ENCODE measurements around the gene SUGP2.
"Not testable (repeated sequence)": the region's sequence is repeated elsewhere in the genome, so short reads cannot be mapped to it uniquely, and the experiment has no call there.

The SUGP2 gene

DNA sequence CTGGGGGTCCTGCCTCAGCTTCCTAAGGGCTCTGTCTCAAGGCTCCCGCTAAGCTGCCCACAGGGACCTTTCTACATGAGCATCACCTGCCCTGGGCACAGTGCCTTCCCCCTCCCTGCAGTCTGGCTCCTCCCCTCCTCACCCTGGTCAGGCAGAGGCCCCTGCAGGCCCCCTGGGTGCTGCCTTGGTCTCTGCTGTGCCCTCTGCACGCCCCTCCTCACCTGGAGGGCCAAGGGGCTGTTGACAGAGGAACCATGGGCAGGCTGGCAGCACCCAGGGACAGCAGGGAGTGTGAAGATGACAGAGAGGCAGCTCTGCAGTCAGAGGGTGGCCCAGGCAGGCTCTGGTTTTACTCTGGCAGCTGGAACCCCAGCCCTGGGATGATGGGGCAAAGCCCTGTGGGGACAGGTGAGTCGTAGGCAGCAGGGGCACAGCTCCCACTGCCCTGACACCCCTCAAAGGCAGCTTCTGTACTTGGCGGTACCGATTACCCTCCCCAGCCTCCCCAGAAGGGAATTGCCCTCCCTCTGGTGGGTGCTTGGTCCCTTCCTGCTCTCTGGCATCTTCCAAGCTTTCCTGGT is 43.1 kb downstream of the SUGP2 start:
- DNase-seq (ENCODE audit: low read depth) = no peak

DNA sequence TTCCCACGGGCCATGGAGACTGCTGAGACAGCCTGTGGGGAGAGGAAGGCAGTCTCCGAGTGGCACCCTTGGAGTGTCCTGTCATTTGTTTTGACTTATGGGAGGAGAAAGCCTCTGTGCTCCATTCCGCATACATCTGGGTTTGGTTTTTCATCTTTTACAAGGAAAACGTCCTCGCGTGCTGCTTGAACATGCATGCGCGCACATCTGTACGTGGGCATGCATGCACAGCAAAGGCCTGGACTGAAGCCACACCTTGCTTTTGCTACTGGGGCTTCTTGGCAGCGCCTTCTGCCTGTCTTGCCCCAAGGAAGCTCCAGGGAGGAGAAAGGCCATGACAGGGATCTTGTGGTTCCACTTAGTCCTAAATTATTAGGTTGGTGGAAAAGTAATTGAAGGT is 44.0 kb downstream of the SUGP2 start:
- no peak for DNase-seq (ENCODE audit: low read depth)

DNA sequence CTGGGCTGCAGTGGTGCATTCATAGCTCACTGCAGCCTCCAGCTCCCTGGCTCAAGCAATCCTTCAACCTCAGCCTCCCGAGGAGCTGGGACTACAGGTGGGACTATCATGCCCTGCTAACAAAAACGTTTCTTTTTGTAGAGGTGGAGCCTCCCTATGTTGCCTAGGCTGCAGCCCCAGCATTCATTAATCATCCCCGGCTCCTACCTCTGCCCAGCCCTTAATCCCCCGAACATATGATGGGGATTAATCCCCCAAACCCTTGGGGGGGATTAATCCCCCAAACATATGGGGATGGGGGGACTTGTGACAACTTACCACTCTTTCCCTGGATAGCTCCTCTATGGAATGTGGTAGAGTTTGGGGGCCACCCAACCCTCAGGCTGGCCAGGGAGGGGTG is 45.9 kb downstream of the SUGP2 start:
- DNase-seq (ENCODE audit: low read depth) = no peak

DNA sequence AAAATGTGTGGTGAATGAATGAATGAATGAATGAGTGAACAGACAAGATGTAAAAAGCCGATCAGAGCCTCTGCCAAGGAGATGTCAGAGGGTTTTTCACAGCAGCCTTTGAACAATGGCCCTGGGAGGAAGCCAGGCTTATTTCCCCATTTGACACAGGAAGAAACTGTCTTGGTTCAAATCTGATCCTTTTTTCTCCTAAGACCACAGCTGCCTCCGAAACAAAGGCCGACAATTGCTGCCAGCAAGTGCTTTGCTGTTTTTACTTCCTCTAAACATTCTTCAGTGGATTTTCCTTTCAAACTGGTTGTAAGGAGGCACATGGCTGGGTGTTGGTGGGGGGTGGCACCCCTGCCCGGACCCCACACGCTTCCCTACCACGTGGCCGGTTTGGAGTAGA is 48.1 kb downstream of the SUGP2 start:
- no peak for DNase-seq (ENCODE audit: low read depth)

DNA sequence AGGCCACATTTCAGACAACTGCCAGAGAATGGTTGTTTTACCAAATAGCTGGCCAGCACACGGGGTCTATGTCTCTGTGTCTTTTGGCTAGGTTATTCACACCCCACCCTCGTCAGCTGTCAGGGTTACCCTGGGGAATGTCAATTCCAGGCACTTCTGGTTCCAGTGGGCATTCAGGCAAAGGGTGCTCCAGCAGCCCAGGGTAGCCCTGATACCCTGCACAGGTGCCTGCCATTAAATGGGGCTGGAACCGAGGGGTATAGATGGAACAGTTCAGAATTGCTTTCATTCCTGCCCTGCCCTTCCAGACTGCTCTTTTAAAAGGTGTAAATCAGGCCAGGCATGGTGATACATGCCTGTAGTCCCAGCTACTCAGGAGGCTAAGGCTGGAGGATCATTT is 49.1 kb downstream of the SUGP2 start:
- no peak for DNase-seq (ENCODE audit: low read depth)

DNA sequence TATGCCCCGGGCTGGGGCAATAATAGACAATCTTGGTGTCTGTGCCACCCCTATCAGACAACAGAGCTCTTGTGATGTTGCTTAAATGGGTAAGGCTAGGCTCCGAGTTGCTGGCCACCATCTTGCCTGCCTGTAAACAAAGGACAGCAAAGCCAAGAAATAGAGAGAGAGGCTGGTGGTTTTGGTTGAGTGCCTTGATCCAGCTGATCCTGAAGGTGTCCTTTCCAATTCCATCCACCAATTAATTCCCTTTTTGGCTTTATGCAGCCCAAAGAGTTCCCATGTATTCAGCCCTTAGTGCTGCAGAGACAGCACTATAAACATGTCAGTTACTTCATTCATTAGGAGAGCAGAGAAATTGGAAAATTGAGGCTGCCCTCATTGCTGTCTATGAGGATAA is 50.6 kb downstream of the SUGP2 start:
- no peak for DNase-seq (ENCODE audit: low read depth)

DNA sequence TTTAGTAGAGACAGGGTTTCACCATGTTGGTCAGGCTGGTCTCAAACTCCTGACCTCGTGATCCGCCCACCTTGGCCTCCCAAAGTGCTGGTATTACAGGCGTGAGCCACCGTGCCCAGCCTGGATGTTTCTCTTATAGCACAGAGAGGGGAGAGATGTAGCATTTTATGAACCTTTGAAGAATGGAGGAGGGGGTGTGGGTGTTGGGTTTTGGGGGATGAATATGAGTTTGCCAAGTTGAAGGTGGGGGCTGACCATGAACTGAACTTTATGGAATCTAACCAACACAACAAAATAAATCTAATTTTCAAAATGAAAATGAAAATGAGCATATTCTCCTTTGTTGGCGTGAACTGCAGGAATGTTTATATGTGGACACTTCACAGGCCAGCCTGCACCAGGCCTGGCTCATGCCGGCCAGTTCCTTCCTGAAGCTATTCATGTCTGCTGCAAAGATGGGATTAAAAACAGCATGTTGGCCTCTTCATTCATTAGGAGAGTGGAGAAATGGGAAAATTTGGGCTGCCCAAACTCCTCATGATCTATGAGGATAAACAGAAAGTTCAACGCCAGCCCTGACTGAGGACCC is 52.8 kb downstream of the SUGP2 start:
- no peak for DNase-seq (ENCODE audit: low read depth)

DNA sequence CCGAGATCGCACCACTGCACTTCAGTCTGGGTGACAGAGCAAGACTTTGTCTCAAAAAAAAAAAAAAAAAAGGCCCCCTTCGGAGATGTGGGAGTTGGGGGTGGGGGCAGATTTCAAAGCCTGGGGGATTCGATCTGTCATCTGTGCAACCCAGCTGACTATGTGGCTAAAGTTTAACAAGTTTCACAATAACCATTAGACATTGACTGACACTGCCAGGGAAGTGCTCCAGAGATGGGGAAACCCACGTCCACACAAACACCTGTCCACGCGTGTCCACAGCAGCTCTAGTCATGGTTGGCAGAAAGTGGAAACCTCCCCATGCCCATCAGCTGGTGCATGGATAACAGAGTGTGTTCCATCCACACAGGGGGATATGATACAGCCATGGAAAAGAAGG is 54.7 kb downstream of the SUGP2 start:
- no peak for DNase-seq (ENCODE audit: low read depth)

DNA sequence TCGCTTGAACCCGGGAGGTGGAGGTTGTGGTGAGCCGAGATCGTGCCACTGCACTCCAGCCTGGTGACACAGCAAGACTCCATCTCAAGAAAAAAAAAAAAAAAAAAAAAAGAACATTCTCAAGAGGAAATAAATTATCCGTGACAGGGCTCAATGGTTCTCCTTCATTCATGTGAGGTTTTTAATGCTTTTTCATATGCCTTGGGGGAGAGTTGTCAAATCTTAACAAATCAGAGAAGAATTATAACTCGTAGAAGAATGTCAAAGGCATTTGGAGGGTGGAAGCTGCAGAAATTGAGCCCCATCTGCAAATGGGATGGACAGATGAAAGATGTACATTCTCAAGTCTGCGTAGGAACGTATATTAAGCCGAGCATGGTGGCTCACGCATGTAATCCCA is 57.4 kb downstream of the SUGP2 start:
- DNase-seq (ENCODE audit: low read depth) = no peak

DNA sequence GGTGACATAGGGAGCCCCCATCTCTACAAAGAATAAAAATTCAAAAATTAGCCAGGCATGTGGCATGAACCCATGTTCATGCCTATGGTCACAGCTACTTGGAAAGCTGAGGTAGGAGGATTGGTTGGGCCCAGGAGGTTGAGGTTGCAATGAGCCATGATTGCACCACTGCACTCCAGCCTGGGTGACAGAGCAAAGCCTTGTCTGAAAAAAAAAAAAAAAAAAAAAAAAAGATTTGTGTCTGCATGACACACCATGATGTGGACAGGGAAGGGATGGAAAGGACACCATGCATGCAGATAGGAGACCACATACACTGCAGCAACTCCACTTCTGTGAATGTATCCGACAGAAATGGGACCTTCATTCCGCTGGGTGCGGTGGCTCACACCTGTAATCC is 58.3 kb downstream of the SUGP2 start:
- no peak for DNase-seq (ENCODE audit: low read depth)

DNA sequence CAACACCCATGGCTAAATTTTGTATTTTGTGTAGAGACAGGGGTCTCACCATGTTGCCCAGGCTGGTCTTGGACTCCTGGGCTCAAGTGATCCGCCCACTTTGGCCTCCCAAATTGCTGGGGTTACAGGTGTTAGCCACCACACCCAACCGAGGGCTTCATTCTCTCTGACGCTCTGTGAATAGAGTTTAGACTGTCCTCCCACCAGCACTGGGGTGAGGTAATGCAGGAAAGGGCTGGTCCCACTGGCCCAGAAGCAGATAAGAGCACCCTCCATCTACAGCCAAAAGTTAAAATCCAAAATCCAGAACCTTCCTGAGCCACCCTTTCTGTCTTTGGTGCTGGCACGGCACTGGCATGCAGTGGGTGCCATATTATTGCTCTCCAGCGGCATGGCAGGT is 60.5 kb downstream of the SUGP2 start:
- DNase-seq (ENCODE audit: low read depth) = no peak

DNA sequence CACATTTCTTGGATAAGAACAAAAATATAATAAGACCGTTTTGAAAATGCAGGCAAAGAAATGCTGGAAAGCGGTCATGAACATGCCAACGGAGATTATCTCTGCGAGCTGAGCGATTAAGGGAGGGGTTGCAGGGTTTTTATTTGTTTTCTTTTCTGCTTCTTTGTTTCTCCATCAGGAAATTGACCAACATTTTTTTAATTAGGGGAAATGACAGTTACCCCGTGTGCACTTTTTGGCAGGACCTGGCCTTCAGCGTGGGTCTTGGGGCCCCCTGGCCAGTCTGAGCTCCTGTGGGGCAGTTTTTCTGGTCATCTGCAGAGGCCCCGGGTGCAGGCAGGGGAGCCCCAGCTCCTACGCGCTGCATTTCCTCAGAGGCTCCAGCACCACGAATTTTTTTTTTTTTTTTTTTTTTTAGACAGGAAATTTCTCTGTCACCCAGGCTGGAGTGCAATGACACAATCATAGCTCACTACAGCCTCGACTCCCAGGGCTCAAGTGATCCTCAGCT is 61.0 kb downstream of the SUGP2 start:
- DNase-seq (ENCODE audit: low read depth) = no peak

DNA sequence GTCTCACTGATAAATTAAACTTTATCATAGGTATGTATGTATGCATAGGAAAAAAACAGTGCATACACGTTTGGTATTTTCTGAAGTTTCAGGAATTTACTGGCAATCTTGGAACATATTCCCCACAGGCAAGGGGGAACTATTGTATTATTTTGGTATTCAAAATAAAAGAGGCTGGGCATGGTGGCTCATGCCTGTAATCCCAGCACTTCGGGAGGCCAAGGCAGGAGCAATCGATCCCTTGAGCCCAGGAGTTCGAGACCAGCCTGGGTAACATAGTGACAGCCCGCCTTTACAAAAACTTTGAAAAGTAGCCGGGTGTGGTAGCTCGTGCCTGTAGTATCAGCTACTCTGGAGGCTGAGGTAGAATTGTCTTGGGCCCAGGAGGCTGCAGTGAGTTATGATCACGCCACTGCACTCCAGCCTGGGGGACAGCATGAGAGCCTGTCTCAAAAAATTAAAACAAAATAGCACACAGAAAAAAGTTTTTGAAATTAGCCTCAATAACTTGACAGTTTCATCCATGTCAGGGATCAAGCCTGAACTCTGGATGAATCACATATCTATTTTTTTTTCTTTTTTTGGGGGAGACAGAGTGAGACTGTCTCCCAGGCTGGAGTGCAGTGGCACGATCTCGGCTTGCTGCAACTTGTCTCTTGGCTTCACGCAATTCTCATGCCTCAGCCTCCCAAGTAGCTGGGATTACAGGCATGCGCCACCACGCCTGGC is 63.2 kb downstream of the SUGP2 start:
- no peak for DNase-seq (ENCODE audit: low read depth)

DNA sequence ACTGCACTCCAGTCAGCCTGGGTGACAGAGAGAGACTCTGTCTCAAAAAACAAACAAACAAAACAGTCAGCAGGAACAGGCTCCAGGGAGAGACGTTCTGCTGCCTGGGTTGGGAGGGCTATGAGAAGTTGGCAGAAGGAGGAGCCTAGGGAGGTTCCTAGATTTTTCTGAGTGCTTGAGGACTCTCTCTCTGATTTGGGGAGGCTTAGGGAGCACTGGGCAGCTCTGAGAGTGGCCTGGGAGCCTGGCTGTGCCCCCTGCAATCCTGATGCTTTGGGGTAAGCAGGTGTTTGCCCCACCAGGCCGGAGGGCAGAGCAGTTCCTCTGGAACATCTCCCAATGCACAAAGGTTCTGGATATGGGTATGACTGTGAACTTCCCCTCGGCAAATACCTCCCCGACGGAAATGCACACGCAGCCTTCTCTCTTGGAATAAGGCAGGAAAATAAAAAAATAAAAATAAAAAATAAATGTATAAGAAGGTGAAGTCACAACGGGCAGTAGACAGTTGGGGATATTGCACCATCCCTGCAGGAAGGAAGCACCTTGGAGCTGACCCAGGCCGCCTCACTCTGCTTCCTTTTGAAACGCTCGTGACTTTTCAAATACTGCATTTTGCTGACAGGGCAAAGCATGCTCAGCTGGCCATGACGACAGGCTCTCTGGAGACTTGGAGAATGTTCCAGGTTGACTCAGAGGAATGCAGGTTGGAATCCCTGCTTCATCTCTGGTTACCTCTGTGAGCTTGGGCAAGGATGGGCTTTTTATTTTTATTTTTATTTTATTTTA is 65.8 kb downstream of the SUGP2 start:
- DNase-seq (ENCODE audit: low read depth) = no peak

DNA sequence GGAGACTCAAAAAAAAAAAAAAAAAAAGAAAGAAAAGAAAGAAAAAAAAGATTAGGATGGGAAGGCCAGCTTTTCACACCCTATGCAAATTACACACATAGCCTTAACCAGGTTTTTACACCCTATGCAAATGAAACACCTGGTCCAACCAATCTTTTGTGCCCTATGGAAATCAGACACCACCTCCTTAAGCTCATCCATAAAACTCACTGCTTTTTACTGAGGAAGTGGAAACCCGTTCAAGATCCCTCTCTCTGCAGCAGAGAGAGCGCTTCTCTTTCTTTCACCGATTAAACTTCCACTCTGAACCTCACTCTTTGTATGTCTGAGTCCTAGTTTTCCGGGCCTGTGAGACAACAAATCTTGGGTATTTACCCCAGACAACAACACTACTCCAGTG is 67.0 kb downstream of the SUGP2 start:
- no peak for DNase-seq (ENCODE audit: low read depth)

DNA sequence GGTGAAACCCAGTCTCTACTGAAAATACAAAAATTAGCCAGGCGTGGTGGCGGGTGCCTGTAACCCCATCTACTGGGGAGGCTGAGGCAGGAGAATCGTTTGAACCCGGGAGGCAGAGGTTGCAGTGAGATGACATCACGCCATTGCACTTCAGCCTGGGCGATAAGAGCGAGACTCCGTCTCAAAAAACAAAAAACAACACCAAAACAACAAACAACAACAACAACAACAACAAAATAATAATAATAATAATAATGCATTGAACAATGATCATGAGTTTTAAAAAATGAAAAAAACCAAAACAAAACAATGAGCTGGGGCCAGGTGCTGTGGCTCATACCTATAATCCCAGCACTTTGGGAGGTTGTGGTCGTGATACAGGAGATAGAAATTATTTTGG is 69.2 kb downstream of the SUGP2 start:
- no peak for DNase-seq (ENCODE audit: low read depth)

DNA sequence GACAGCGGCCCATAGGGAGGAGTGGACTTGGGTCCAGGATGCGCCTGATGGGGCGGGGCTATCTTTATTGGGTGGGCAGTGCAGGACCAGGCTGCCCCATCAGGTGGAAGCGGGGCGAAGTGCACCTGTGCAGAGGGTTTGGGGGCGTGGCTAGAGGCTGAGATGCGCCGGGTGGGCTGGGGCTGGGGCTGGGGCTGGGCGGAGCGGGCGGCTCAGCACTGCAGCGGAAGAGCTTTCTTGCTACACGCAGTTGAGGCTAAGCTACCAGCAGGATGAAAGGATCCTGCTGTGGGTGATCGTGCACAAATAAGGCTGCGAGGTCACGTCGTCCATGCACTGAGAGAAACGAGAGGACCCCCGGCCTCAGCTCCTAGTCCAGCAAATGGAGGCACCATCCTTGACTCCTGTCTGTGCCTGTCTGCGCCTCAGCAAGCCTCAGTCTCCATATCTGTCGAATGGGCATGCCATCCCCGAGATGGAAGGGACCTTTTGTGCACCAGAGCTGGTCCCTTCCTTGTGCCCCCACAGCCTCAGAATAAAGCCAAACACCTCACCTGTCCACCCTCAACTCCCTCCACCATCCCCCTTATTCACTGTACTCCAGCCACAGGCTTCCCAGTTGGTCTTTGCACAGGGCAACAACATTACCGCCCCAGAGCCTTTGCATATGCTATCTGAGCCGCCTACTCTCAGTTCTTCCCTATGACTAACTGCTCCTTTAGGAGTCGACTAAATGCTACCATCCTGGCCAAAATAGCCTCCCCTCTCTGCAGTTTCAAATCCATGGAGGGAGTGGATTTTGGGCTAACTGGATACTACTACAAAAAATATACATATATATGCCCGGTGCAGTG is 71.3 kb downstream of the SUGP2 start:
- DNase-seq (ENCODE audit: low read depth) = no peak

DNA sequence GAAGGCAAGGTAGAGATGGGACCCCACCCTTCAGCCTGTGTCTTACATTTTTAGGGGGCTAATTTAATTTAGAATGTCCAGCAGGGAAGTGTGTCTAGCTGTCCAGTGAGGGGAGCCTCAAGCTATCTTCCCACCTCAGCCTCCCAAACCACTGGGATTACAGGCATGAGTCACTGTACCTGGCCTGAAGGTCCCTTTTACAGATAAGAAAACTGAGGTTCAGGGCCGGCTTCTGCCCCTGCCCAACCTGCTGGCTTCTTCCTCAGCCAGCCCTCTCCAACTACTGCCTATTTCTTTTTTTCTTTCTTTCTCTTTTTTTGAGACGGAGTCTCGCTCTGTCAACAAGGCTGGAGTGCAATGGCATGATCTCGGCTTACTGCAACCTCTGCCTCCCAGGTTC is 72.9 kb downstream of the SUGP2 start:
- no peak for DNase-seq (ENCODE audit: low read depth)

DNA sequence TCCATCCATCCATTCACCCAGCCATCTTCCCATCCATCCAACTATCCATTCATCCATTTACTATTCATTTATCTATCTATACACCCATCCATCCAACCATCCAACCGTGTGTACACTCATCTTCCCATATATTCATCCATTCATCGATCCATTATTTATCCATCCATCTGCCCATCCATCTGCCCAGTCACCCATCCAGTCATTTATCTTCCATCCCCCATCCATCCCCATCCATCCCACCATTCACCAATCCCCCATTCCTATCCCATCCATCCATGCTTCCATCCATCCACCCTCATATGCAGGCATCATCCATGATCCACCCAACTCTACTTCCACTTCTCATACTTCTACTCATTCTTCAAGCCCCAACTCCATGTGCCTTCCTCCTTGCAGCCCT is 78.3 kb downstream of the SUGP2 start:
- DNase-seq (ENCODE audit: low read depth) = no peak

DNA sequence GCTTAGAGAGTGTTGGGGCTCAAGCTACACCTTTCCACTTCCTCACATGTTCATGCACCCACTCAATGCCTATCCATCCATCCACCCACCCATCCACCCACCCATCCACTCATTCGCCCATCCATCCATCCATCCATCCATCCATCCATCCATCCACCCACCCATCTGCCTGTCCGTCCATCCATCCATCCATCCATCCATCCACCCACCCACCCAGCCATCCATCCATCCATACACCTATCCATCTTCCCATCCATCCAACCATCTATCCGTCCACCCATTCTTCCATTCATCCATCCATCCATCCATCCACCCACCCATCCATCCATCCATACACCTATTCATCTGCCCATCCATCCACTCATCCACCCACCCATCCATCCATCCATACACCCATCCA is 79.2 kb downstream of the SUGP2 start:
- no peak for DNase-seq (ENCODE audit: low read depth)

DNA sequence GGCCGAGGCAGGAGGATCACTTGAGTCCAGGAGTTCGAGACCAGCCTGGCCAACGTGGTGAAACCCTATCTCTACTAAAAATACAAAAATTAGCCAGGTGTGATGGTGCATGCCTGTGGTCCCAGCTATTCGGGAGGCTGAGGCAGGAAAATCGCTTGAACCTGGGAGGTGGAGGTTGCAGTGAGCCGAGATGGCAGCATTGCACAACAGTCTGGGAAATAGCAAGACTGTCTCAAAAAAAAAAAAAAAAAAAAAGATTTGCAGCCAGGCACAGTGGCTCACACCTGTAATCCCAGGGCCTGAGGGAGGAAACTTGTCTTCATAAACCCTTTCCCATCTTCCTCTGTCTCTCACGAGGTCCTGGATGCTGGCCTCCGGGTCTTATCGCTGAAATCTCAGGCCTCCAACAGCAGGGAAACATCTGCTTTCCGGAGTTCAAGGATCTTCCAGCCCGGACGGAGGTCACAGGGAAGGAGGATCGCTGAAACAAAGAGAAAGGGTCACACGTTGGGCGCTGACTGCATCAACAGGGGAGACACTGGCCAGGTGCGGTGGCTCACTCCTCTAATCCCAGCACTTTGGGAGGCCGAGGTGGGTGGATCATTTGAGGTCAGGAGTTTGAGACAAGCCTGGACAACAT is 80.8 kb downstream of the SUGP2 start:
- DNase-seq (ENCODE audit: low read depth) = not testable (repeated sequence)
